Activated B cell treated with CpG ODN at 0.5 μM for 24 hours (primary cell): ENCODE data around the gene POLE4. TPM values are rescaled to one million over a fixed set of nuclear protein-coding genes. Genes with fewer than 3 reads are reported as not detected.

Experiments used
- ATAC-seq: fragments of 200-7000 bp; cut with Tn5 transposase; one replicate; pipeline ENCODE4 v1.10.0; 2021; ENCODE audit warnings: low read depth, mild to moderate bottlenecking, moderate library complexity
- CTCF ChIA-PET: fragments of 350-600 bp; sonication (Branson Sonifier 250); formaldehyde crosslinking; loops from one replicate; lab custom pipeline; 2021; ENCODE audit warnings: antibody characterized with exemption; lab: Charles Lee
- POLR2A ChIA-PET: fragments of 350-600 bp; sonication (Branson Sonifier 250); formaldehyde crosslinking; loops from one replicate; lab custom pipeline; 2021; ENCODE audit warnings: antibody characterized with exemption; lab: Charles Lee
- DNase-seq: peaks from one replicate; pipeline ENCODE4 v3.0.0; 2022
- H3K27ac Mint-ChIP-seq: one replicate; pipeline ENCODE4 v1.8.0; 2020; ENCODE audit warnings: mixed read lengths
- H3K27me3 Mint-ChIP-seq: one replicate; pipeline ENCODE4 v1.8.0; 2021; ENCODE audit warnings: mixed read lengths
- H3K36me3 Mint-ChIP-seq: one replicate; pipeline ENCODE4 v1.8.0; 2021; ENCODE audit warnings: low read depth, mixed read lengths
- H3K4me1 Mint-ChIP-seq: one replicate; pipeline ENCODE4 v1.8.0; 2021; ENCODE audit warnings: mixed read lengths
- H3K4me3 Mint-ChIP-seq: one replicate; pipeline ENCODE4 v1.8.0; 2020; ENCODE audit warnings: mild to moderate bottlenecking, mixed read lengths
- H3K9me3 Mint-ChIP-seq: one replicate; pipeline ENCODE4 v1.8.0; 2020; ENCODE audit warnings: mixed read lengths
- intact Hi-C: fragments of 100-400 bp; cut with micrococcal nuclease; formaldehyde crosslinking; loops from one replicate; pipeline ENCODE4 v1.15.1; 2024
- total RNA-seq: library from RNA; stranded (reverse); gene quantifications from 2 replicates; pipeline ENCODE4 v1.2.3, GENCODE V29; 2022
- TF ChIP-seq, protein P1 (sequence below): fragments of 200-600 bp; IDR thresholded peaks from one replicate; pipeline ENCODE4 v1.8.0; 2022; ENCODE audit warnings: antibody characterized with exemption, mild to moderate bottlenecking

The POLE4 gene
- total RNA-seq, 1 donor from 2014 or later: 61.5 TPM

DNA sequence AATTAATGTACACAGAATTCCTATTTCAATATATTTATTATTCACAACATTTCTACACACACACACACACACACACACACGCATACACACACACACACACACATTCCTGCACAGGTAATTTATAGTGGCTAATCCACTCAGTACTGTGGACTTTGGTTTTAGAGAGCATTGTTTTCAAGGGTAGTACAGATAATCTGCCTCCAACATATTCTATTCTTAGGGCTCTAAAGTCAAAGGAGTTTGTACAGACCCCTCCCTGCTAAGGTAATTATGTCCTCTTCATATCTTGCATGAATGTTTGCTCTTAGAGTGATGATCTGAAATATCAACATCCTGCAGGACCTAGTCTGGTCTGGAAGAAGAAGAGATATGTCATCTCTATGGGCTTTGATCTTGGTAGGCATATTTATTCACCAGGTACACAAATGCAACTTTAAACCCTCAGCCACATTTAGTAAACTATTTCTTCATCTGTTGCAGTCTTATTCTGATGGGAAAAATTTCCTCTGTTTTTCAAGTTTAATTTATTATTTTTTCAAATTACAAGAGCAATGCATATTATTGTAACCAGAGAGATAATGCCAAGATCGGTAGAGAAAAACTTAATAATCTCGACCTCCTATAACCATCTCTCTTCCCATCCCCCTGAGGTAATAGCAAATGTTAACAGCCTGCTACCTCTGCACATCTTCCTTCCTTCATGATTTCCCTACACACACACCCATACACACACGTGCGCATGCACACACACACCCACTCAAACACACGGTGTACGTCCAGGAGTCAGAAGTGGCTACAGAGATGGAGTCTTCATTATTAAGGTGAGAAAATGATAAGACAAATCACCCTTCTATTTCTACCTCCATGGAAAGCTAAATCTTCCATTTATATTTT, 18.3 kb upstream of the POLE4 start:
- no peak overlapping the region for H3K27ac Mint-ChIP-seq
- intact Hi-C loops: no loop called here
- peaks cover 14% of the 10 kb centered on the region for H3K4me1 Mint-ChIP-seq
- no peaks in the 10 kb centered on the region for H3K27me3 Mint-ChIP-seq
- no peaks in the 10 kb centered on the region for H3K9me3 Mint-ChIP-seq
- H3K36me3 Mint-ChIP-seq: peaks cover 32% of the 10 kb centered on the region
- CTCF ChIA-PET: no interaction called here
- no peak overlapping the region for H3K4me3 Mint-ChIP-seq
- POLR2A ChIA-PET: no interaction called here
- ATAC-seq: no peak
- no peak for DNase-seq
- TF ChIP-seq, protein P1, sequence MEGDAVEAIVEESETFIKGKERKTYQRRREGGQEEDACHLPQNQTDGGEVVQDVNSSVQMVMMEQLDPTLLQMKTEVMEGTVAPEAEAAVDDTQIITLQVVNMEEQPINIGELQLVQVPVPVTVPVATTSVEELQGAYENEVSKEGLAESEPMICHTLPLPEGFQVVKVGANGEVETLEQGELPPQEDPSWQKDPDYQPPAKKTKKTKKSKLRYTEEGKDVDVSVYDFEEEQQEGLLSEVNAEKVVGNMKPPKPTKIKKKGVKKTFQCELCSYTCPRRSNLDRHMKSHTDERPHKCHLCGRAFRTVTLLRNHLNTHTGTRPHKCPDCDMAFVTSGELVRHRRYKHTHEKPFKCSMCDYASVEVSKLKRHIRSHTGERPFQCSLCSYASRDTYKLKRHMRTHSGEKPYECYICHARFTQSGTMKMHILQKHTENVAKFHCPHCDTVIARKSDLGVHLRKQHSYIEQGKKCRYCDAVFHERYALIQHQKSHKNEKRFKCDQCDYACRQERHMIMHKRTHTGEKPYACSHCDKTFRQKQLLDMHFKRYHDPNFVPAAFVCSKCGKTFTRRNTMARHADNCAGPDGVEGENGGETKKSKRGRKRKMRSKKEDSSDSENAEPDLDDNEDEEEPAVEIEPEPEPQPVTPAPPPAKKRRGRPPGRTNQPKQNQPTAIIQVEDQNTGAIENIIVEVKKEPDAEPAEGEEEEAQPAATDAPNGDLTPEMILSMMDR: no peak

DNA sequence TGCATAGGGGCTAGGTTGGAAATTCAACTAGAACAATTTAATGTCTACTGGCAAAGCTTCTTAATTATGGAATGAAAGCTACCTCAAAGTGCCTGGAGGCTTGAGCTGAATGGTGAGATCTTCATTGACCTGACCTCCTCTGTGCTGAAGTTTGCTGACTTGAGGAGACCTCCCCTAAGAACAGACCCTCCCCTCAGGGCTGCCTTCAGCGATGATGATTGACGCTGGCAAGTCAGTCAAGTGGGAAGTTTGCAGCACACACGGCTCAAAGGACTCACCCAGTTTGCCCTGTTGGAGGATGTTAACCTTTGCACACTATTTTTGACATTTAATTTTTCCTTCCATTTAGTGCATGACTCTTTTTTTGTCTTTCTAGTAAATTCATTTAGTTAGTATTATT, 17.2 kb upstream of the POLE4 start:
- CTCF ChIA-PET: no interaction called here
- POLR2A ChIA-PET: no interaction called here
- H3K4me1 Mint-ChIP-seq: peaks cover 23% of the 10 kb centered on the region

DNA sequence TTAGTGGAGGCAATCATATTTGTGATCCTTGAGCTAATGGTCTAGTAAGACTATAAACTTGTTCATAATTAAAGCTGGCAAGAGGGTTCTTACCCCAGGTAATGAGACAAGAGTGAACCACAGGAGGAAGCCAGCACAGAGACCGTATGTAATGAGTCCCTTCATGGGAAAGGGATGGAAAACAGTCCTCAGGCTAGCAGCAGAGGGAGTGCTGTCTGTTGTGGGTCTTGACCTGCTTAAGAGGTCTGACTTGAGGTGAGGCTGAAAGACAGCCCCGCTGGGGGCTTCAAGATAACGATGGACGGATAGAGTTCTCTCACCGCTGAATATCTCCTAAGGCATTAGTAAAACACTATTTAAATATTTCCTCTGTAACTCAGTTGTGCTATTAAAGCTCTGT, 16.2 kb upstream of the POLE4 start:
- Mint-ChIP-seq H3K9me3 (no peaks in the 10 kb centered on the region), H3K27me3 (no peaks in the 10 kb centered on the region), H3K4me1 (peaks cover 23% of the 10 kb centered on the region), H3K27ac (no peak overlapping the region), H3K36me3 (peaks cover 29% of the 10 kb centered on the region), H3K4me3 (no peak overlapping the region)
- ChIA-PET CTCF (no interaction called here), POLR2A (no interaction called here)
- DNase-seq (no peak), ATAC-seq (no peak)
- TF ChIP-seq, protein P1: no peak
- intact Hi-C loops: no loop called here

More for the DNA sequence above, 17.2 kb upstream of the POLE4 start:
- H3K4me3 Mint-ChIP-seq: no peak overlapping the region
- ATAC-seq: no peak
- H3K36me3 Mint-ChIP-seq: peaks cover 32% of the 10 kb centered on the region
- intact Hi-C loops: no loop called here
- TF ChIP-seq, protein P1: no peak
- no peaks in the 10 kb centered on the region for H3K9me3 Mint-ChIP-seq
- no peak overlapping the region for H3K27ac Mint-ChIP-seq
- no peak for DNase-seq
- H3K27me3 Mint-ChIP-seq: no peaks in the 10 kb centered on the region

DNA sequence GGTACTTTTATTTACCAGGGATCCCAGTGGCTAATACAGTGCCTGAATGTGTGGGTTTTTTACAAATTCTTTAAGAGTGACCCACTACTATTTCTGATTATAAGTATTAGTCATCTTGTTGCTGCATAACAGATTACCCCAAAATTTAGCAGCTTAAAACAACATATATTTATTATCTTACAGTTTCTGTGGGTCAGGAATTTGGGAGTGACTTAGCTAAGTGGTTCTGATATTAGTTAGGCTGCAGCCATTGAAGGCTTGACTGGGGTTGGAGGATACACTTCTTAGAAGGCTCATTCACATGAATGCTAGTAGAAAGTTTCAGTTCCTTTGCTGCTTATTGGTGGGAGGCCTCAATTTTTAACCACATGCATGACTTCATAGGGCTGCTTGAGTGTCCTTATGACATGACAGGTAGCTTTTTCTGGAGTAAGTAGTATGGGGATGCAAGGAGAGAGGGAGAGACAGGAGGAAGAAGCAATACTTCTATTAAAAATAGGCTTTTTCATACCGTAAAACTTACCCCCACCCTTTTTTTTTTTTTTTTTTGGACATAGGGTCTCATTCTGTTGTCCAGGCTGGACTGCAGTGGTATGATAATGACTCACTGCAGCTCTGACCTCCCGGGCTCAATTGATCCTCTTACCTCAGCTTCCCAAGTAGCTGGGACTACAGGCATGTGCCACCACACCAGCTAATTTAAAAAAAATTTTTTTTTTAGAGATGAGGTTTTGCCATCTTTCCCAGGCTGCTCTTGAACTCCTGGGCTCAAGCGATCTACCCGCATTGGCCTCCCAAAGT, 13.3 kb upstream of the POLE4 start:
- intact Hi-C loops: loop anchor here (2.0 kb wide), 1 partner anchor 14 kb away; the partner anchor contains the start of gene POLE4
- H3K36me3 Mint-ChIP-seq: peaks cover 45% of the 10 kb centered on the region
- ChIA-PET POLR2A (interaction anchor here (0.6 to 0.7 kb wide), 2 partner anchors 9 to 443 kb away, joined by 4 read pairs; no protein-coding TSS in a partner anchor), CTCF (no interaction called here)
- peaks cover 7% of the 10 kb centered on the region for H3K9me3 Mint-ChIP-seq
- no peaks in the 10 kb centered on the region for H3K27me3 Mint-ChIP-seq
- H3K27ac Mint-ChIP-seq: no peak overlapping the region
- no peak for DNase-seq
- TF ChIP-seq, protein P1: no peak
- H3K4me1 Mint-ChIP-seq: peaks cover 40% of the 10 kb centered on the region
- no peak overlapping the region for H3K4me3 Mint-ChIP-seq
- peak; percentile 99 for ATAC-seq
